ENCODE data around the gene CXCL1. TPM values are rescaled to one million over a fixed set of nuclear protein-coding genes. Genes with fewer than 3 reads are reported as not detected.

Gene CXCL1
- total RNA-seq, 2 donors from 2014 or later = 8.4 to 19.6 TPM

DNA sequence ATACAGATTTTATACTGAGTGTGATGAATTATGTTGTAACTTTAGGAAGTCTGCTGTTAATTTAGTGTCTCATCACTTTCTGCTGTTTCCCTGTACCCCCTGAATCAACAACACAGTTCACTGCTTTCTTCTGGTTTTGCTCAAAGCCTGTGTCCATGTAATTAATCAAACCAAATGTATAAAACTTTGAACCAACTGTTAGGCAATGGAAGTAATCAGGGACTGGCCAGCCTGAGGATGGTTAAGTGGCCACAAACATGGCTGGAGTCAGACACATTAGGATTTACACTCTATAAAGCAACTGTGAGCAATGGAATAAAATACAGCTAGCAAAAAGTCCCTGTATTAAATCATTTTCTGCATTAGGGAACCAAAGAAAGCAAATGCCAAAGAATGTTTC, 42.6 kb downstream of the CXCL1 start:
- Histone ChIP-seq H3K9me3 (no peaks in the 10 kb centered on the region), H3K4me1 (no peaks in the 10 kb centered on the region), H3K27me3 (no peaks in the 10 kb centered on the region), H3K4me3 (no peak overlapping the region), H3K9ac (ENCODE audit: low read depth in 2 of 2, low read length in 2 of 2) (no peak overlapping the region), H3K36me3 (no peaks in the 10 kb centered on the region), H3K27ac (no peak overlapping the region)
- no peak for TF ChIP-seq CTCF (IDR thresholded peaks at IDR 0.05)
- intact Hi-C loops (cut with DNase I) = no loop called here
- DNase-seq = no peak

DNA sequence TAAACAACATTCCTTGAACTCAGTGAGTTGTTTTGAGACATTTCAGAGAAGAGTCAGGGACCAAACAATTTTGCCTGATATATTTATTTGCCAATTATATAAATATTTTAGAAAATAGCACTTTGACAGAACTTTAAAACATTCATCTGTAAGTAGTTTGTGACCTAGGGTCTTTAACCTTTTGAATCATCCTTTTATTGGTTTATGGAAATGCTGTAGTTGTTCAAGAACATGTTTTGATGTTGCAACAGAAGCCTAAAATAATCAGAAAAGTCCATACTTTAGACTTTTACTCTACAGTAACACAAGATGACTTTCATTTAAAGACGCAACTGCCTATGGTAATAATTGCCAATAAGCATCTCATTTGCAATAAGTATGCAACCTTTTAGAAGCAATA, 43.0 kb downstream of the CXCL1 start:
- TF ChIP-seq CTCF (IDR thresholded peaks at IDR 0.05) = no peak
- Histone ChIP-seq H3K27ac (no peak overlapping the region), H3K4me3 (no peak overlapping the region), H3K4me1 (no peaks in the 10 kb centered on the region), H3K27me3 (no peaks in the 10 kb centered on the region), H3K36me3 (no peaks in the 10 kb centered on the region), H3K9me3 (no peaks in the 10 kb centered on the region), H3K9ac (ENCODE audit: low read depth in 2 of 2, low read length in 2 of 2) (no peak overlapping the region)
- intact Hi-C loops (cut with DNase I) = no loop called here
- DNase-seq = no peak

DNA sequence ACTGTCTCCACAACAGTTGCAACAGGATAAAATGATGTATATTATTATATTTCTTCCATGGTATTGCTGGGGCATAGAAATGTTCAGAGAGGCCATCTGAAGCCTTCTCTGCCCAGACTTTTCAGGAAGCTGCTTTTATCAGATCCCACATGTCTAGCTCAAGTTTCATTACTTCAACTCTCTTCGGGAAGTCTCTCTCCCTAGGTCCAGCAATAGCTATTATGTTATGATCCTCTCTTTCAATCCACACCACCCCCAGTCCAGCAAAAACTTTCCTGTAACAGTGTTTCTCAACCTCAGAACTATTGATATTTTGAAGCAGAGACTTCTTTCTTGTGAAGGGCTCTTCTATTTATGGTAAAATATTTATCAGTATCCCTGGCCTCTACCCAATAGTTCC, 44.9 kb downstream of the CXCL1 start:
- peaks cover 4% of the 10 kb centered on the region for H3K4me1 ChIP-seq
- no peaks in the 10 kb centered on the region for H3K9me3 ChIP-seq
- no peak overlapping the region for H3K9ac ChIP-seq (ENCODE audit: low read depth in 2 of 2, low read length in 2 of 2)
- no peak for DNase-seq
- H3K27ac ChIP-seq = no peak overlapping the region
- intact Hi-C loops (cut with DNase I) = no loop called here
- TF ChIP-seq CTCF (IDR thresholded peaks at IDR 0.05) = no peak
- no peaks in the 10 kb centered on the region for H3K36me3 ChIP-seq
- H3K27me3 ChIP-seq = no peaks in the 10 kb centered on the region
- H3K4me3 ChIP-seq = no peak overlapping the region

GRCh38 chr4:73916172-73916925, 47.2 kb downstream of the CXCL1 start:
- no peak for DNase-seq
- TF ChIP-seq CTCF (IDR thresholded peaks at IDR 0.05) = no peak
- no peaks in the 10 kb centered on the region for H3K36me3 ChIP-seq
- no peak overlapping the region for H3K4me3 ChIP-seq
- H3K9me3 ChIP-seq = no peaks in the 10 kb centered on the region
- peaks cover 4% of the 10 kb centered on the region for H3K4me1 ChIP-seq
- H3K27ac ChIP-seq = no peak overlapping the region
- no peaks in the 10 kb centered on the region for H3K27me3 ChIP-seq
- intact Hi-C loops (cut with DNase I) = no loop called here
- H3K9ac ChIP-seq (ENCODE audit: low read depth in 2 of 2, low read length in 2 of 2) = no peak overlapping the region

DNA sequence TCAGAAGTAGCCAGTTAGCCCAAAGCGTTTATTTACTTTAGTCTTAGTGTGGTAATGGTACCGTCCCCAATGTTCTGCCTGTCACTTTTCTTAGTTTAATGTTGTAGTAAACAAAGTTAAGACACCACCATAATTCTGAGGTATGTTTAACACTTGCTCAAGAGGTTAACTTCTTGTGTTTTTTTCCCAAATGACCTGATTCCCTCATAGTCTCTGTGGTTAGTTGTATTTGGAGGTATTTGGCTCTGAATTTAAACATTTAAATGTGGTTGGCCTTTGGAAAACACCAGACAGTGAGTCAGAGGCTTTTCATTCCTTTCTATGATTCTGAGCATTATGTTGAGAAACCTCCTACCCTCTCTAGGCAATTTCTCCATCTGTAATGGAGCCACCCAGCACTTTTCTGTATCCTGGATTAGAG, 47.9 kb downstream of the CXCL1 start:
- Histone ChIP-seq H3K4me3 (no peak overlapping the region), H3K27me3 (no peaks in the 10 kb centered on the region), H3K9ac (ENCODE audit: low read depth in 2 of 2, low read length in 2 of 2) (no peak overlapping the region), H3K9me3 (no peaks in the 10 kb centered on the region), H3K36me3 (no peaks in the 10 kb centered on the region), H3K4me1 (peaks cover 4% of the 10 kb centered on the region), H3K27ac (no peak overlapping the region)
- intact Hi-C loops (cut with DNase I) = no loop called here
- no peak for TF ChIP-seq CTCF (IDR thresholded peaks at IDR 0.05)
- DNase-seq = no peak

All from colonic mucosa (tissue), 4 donors.